Measurements from ENCODE around the gene INPP4B. TPM values are rescaled to one million over a fixed set of nuclear protein-coding genes. Genes with fewer than 3 reads are reported as not detected.

Gene INPP4B
- total RNA-seq, 1 experiment from 2014 or later: 0.07 TPM

DNA sequence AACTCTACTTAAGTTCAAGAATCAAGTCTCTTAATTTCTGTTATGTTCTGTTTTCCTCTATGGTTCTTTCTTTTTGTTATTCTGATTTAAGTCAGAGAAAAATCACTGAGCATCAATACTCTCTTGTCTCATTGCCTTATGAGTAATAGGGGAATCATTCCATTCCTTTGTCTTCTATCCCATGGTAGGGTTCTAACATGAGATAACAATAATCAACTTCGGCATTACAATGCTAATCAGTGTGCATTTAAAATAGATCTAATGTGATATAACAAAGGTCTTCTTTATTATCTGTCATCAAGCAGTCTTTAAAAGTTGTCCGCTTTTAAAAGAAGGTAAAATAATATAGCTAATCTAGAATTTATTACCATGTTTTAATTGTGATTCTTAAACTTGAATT is 762.8 kb downstream of the INPP4B start:
- H3K4me1 Mint-ChIP-seq: peaks cover 0 to 8% of the 10 kb centered on the region in 2 experiments; a peak in 2 of 4 replicates
- WGBS (ENCODE audit: extremely low coverage, insufficient read length, low lambda C conversion rate): no CpG with 5 or more reads among the region's 2 CpGs
- Histone ChIP-seq H3T11ph (ENCODE audit: low read length) (no peak overlapping the region), H2BK120ac (ENCODE audit: low read depth, low read length, poor library complexity, severe bottlenecking) (no peak overlapping the region), H3K79me1 (ENCODE audit: insufficient read depth, low read depth, low read length, poor library complexity, severe bottlenecking) (no peaks in the 10 kb centered on the region), H2AFZ (ENCODE audit: low read length) (no peak overlapping the region), H3K4me1 (ENCODE audit: insufficient read depth, low read length) (no peaks in the 10 kb centered on the region), H2AK5ac (ENCODE audit: insufficient read length, low read length) (no peak overlapping the region), H2BK15ac (ENCODE audit: low read depth, low read length) (no peak overlapping the region), H4K8ac (replicated peaks; ENCODE audit: insufficient read length, low read depth, low read length) (no peak overlapping the region), H3K23ac (ENCODE audit: insufficient read length, low read depth, low read length) (no peak overlapping the region), H2BK12ac (ENCODE audit: insufficient read length, low read depth, low read length) (no peak overlapping the region), H4K91ac (ENCODE audit: insufficient read length, low read depth, low read length) (no peak overlapping the region), H2BK20ac (ENCODE audit: low read depth, low read length, poor library complexity, severe bottlenecking) (no peak overlapping the region), H3K9ac (ENCODE audit: extremely low read depth, insufficient read length, low read length) (no peak overlapping the region), H3K4me2 (ENCODE audit: insufficient read depth, insufficient read length, low read length) (no peak overlapping the region), H3K23me2 (ENCODE audit: insufficient read length, low read depth, low read length, poor library complexity, severe bottlenecking) (no peaks in the 10 kb centered on the region), H3K27ac (ENCODE audit: insufficient read length, low read depth, low read length) (no peak overlapping the region), H3K9me3 (ENCODE audit: control insufficient read depth, low read depth, low read length) (no peaks in the 10 kb centered on the region), H2BK5ac (ENCODE audit: insufficient read length, low read length) (no peak overlapping the region), H3K14ac (ENCODE audit: insufficient read depth, low read length) (no peak overlapping the region), H4K5ac (ENCODE audit: insufficient read length, low read depth, low read length) (no peak overlapping the region), H3K56ac (ENCODE audit: insufficient read length, low read depth, low read length) (no peak overlapping the region), H3K27me3 (ENCODE audit: insufficient read depth, low read length) (no peaks in the 10 kb centered on the region), H3K18ac (ENCODE audit: insufficient read length, low read depth, low read length) (no peak overlapping the region), H4K20me1 (ENCODE audit: control insufficient read depth, insufficient read depth, insufficient read length) (no peaks in the 10 kb centered on the region), H3K4ac (ENCODE audit: low read depth, low read length) (no peak overlapping the region), H3K79me2 (ENCODE audit: insufficient read depth, low read length) (no peaks in the 10 kb centered on the region)
- H3K36me3 Mint-ChIP-seq (ENCODE audit: insufficient read depth in 1 of 3, low read depth in 3 of 3): no peaks in the 10 kb centered on the region
- H3K27me3 Mint-ChIP-seq (ENCODE audit: low read depth): no peaks in the 10 kb centered on the region
- H3K9me3 Mint-ChIP-seq: no peaks in the 10 kb centered on the region
- H3K27ac Mint-ChIP-seq: no peak overlapping the region
- no peak for DNase-seq
- H3K4me3 Mint-ChIP-seq: no peak overlapping the region
- TF ChIP-seq, protein P1, sequence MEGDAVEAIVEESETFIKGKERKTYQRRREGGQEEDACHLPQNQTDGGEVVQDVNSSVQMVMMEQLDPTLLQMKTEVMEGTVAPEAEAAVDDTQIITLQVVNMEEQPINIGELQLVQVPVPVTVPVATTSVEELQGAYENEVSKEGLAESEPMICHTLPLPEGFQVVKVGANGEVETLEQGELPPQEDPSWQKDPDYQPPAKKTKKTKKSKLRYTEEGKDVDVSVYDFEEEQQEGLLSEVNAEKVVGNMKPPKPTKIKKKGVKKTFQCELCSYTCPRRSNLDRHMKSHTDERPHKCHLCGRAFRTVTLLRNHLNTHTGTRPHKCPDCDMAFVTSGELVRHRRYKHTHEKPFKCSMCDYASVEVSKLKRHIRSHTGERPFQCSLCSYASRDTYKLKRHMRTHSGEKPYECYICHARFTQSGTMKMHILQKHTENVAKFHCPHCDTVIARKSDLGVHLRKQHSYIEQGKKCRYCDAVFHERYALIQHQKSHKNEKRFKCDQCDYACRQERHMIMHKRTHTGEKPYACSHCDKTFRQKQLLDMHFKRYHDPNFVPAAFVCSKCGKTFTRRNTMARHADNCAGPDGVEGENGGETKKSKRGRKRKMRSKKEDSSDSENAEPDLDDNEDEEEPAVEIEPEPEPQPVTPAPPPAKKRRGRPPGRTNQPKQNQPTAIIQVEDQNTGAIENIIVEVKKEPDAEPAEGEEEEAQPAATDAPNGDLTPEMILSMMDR (conservative IDR thresholded peaks at IDR 0.05): no peak

All from H9 (cell line).